Hypothalamus (tissue), 51 donors: Measurements from ENCODE around the gene METTL27.
"Not testable (repeated sequence)": the region's sequence is repeated elsewhere in the genome, so short reads cannot be mapped to it uniquely, and the experiment has no call there.

Experiments used
- DNase-seq, 51 donors: peaks; one replicate each; lab custom pipeline; 2025; lab: John Stamatoyannopoulos, UW

Gene METTL27

GRCh38 chr7:73839743-73840714 is 2.3 kb downstream of the METTL27 start:
- DNase-seq: no peak

GRCh38 chr7:73839290-73839689 is 3.0 kb downstream of the METTL27 start:
- no peak for DNase-seq

GRCh38 chr7:73838642-73839041 is 3.7 kb downstream of the METTL27 start:
- DNase-seq: no peak

GRCh38 chr7:73837167-73837566 is 5.1 kb downstream of the METTL27 start:
- not testable (repeated sequence) for DNase-seq

- DNase-seq: no peak
These were observed 7.6 kb downstream of the METTL27 start for GRCh38 chr7:73834626-73835191.

- no peak for DNase-seq
These were observed 8.9 kb downstream of the METTL27 start for GRCh38 chr7:73833251-73833919.

- no peak for DNase-seq
These were observed 9.5 kb downstream of the METTL27 start for GRCh38 chr7:73832806-73833205.

- no peak for DNase-seq
These were observed 10.3 kb downstream of the METTL27 start for GRCh38 chr7:73831834-73832651.

GRCh38 chr7:73831584-73831833 is 10.8 kb downstream of the METTL27 start:
- DNase-seq: no peak

GRCh38 chr7:73830681-73831583 is 11.4 kb downstream of the METTL27 start, which contains the start of gene CLDN4:
Gene CLDN4 (plus strand): TSS chr7:73830996. CDS start chr7:73831202, 206 bp downstream.
- no peak for DNase-seq

GRCh38 chr7:73829921-73830680 is 12.2 kb downstream of the METTL27 start:
- no peak for DNase-seq

- no peak for DNase-seq
These were observed 12.8 kb downstream of the METTL27 start for GRCh38 chr7:73829505-73829904.

GRCh38 chr7:73828972-73829371 is 13.3 kb downstream of the METTL27 start:
- DNase-seq: no peak

- DNase-seq: no peak
These were observed 14.1 kb downstream of the METTL27 start for GRCh38 chr7:73828107-73828803.

- DNase-seq: no peak
These were observed 14.7 kb downstream of the METTL27 start for GRCh38 chr7:73827567-73828106.

GRCh38 chr7:73824986-73825385 is 17.3 kb downstream of the METTL27 start:
- DNase-seq: no peak

- DNase-seq: no peak
These were observed 18.3 kb downstream of the METTL27 start for GRCh38 chr7:73823873-73824592.
